KMS-11 (cell line): ENCODE results near the gene WIPF1.

ENCODE experiments used
- H2AFZ ChIP-seq: fragments of 200-600 bp; sonication (generic); 2 replicates; pipeline ENCODE4 v1.6.1; 2016; ENCODE audit warnings: antibody characterized with exemption, mixed run types, low read depth
- H3K27ac ChIP-seq: fragments of 200-600 bp; sonication (generic); 2 replicates; pipeline ENCODE4 v1.6.1; 2016; ENCODE audit warnings: mild to moderate bottlenecking, mixed run types
- H3K27me3 ChIP-seq: fragments of 200-600 bp; sonication (generic); 2 replicates; pipeline ENCODE4 v1.6.1; 2017; ENCODE audit warnings: mild to moderate bottlenecking, low read depth, mixed run types, moderate library complexity; ENCODE audit not compliant: insufficient read depth
- H3K36me3 ChIP-seq: fragments of 200-600 bp; sonication (generic); 2 replicates; pipeline ENCODE4 v1.6.1; 2017; ENCODE audit warnings: mild to moderate bottlenecking, mixed run types; ENCODE audit not compliant: insufficient read depth
- H3K4me1 ChIP-seq: fragments of 200-600 bp; sonication (generic); 2 replicates; pipeline ENCODE4 v1.6.1; 2016; ENCODE audit warnings: mild to moderate bottlenecking, low read depth, mixed run types; ENCODE audit not compliant: poor library complexity, severe bottlenecking
- H3K4me2 ChIP-seq: fragments of 200-600 bp; sonication (generic); 2 replicates; pipeline ENCODE4 v1.7.0; 2016; ENCODE audit warnings: mild to moderate bottlenecking, mixed run types
- H3K4me3 ChIP-seq: fragments of 200-600 bp; sonication (generic); IDR thresholded peaks from 2 replicates; pipeline ENCODE4 v1.6.1; 2017; ENCODE audit warnings: low read depth, low read length, mixed read lengths; ENCODE audit not compliant: insufficient read depth
- H3K79me2 ChIP-seq: fragments of 200-600 bp; sonication (generic); 2 replicates; pipeline ENCODE4 v1.6.1; 2016; ENCODE audit warnings: low read depth, mixed run types; ENCODE audit not compliant: insufficient read depth
- H3K9ac ChIP-seq: fragments of 200-600 bp; sonication (generic); 2 replicates; pipeline ENCODE4 v1.6.1; 2016; ENCODE audit warnings: mild to moderate bottlenecking, mixed run types
- H4K20me1 ChIP-seq: fragments of 200-600 bp; sonication (generic); 2 replicates; pipeline ENCODE4 v1.6.1; 2016; ENCODE audit warnings: mild to moderate bottlenecking, mixed run types; ENCODE audit not compliant: insufficient read depth
- TF ChIP-seq, protein P1 (sequence below): fragments of 200-600 bp; sonication (generic); conservative IDR thresholded peaks from 2 replicates; pipeline ENCODE4 v1.6.1; 2017; ENCODE audit warnings: low read depth, mild to moderate bottlenecking, antibody characterized with exemption, low read length, moderate library complexity, mixed read lengths

WIPF1 gene

DNA sequence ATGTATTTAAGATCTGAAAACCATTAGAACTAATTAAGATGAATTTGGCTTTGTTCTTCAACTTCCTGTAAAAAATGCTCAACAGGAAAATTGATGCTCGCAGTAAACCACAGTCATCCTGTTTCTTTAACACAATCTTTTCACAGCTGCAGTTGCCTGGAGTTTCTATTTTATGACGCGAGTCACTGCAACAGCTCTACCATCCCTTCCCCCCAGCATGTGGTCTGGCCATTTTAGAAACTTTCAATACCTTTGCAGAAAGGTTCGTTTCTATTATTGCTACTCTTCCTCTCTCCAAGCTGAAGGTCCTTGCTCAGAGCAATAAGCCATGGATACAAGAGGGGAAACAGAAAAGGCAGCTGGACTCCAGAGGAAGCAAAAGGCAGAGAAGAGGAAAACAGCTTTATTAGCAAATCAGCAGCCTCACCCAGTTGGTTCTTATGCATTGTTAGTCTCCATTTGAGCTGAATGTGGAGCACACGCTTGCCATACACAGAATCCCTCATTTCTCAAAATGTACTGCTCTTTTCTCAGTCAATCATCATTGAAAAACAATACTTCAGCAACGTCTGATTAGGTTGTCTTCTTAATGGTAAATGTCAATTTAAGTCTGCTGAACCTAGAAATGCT is 3.9 kb downstream of the WIPF1 start:
- Histone ChIP-seq H3K4me3 (peak overlapping the region; percentile 83), H3K36me3 (no peaks in the 10 kb centered on the region), H3K4me2 (peak overlapping the region; percentile 81), H3K27me3 (no peaks in the 10 kb centered on the region), H3K9ac (peak overlapping the region; percentile 84), H3K27ac (peak overlapping the region; percentile 95), H4K20me1 (no peaks in the 10 kb centered on the region), H3K4me1 (peaks cover 89% of the 10 kb centered on the region), H3K79me2 (peaks cover 85% of the 10 kb centered on the region), H2AFZ (peak overlapping the region; percentile 22; the same call in 1 of the 2 replicates)
- TF ChIP-seq, protein P1, sequence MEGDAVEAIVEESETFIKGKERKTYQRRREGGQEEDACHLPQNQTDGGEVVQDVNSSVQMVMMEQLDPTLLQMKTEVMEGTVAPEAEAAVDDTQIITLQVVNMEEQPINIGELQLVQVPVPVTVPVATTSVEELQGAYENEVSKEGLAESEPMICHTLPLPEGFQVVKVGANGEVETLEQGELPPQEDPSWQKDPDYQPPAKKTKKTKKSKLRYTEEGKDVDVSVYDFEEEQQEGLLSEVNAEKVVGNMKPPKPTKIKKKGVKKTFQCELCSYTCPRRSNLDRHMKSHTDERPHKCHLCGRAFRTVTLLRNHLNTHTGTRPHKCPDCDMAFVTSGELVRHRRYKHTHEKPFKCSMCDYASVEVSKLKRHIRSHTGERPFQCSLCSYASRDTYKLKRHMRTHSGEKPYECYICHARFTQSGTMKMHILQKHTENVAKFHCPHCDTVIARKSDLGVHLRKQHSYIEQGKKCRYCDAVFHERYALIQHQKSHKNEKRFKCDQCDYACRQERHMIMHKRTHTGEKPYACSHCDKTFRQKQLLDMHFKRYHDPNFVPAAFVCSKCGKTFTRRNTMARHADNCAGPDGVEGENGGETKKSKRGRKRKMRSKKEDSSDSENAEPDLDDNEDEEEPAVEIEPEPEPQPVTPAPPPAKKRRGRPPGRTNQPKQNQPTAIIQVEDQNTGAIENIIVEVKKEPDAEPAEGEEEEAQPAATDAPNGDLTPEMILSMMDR = no peak

DNA sequence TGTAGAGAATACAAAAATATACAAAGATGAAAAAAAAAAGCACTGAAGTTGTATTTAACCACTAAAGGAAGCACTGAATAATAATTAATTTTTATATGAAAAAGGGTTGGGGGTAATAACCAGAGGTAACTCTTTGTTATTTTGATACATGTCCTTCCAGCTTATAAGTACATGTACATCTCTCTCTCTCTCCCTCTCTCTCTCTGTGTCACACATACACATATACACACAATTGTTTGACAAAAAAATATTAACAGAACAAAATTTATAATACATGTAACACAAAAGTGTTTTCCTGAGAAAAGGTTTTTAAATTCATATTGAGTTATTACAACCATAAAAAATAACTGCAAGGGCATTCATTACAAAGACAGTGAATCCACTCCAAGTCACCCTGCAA is 4.6 kb downstream of the WIPF1 start:
- H3K27ac ChIP-seq = peak overlapping the region; percentile 95
- no peaks in the 10 kb centered on the region for H3K36me3 ChIP-seq
- no peaks in the 10 kb centered on the region for H3K27me3 ChIP-seq
- no peak overlapping the region for H2AFZ ChIP-seq
- peak overlapping the region; percentile 77 for H3K4me3 ChIP-seq
- H3K4me2 ChIP-seq = peak overlapping the region; percentile 81
- peak overlapping the region; percentile 84; the same call in 1 of the 2 replicates for H3K9ac ChIP-seq
- H3K4me1 ChIP-seq = peaks cover 83% of the 10 kb centered on the region
- H3K79me2 ChIP-seq = peaks cover 85% of the 10 kb centered on the region
- H4K20me1 ChIP-seq = no peaks in the 10 kb centered on the region
- TF ChIP-seq, protein P1 = no peak

DNA sequence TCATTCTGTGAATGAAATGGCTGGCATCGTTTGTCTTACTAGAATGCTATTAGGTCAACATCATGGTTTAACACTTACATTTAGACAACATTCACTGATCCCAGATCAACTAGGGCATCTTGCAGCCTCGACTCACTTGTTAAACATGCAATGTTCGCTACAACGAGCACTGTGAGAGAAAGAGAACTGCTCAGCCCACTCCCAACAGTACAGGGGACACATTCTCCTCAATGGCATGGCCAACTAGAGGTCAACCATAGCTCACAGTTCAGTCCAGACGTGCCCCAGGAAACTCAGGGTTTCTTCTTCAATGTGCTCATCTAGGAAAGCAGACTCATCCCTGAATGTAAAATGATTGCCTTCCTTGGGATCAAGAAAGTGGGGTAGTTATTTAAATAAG is 5.9 kb downstream of the WIPF1 start:
- Histone ChIP-seq H2AFZ (no peak overlapping the region), H3K79me2 (peaks cover 72% of the 10 kb centered on the region), H3K27me3 (no peaks in the 10 kb centered on the region), H3K9ac (no peak overlapping the region), H3K4me1 (peaks cover 70% of the 10 kb centered on the region), H3K36me3 (no peaks in the 10 kb centered on the region), H3K4me2 (peak overlapping the region; percentile 41; the same call in 1 of the 2 replicates), H3K4me3 (no peak overlapping the region), H3K27ac (no peak overlapping the region), H4K20me1 (no peaks in the 10 kb centered on the region)
- TF ChIP-seq, protein P1 = no peak

DNA sequence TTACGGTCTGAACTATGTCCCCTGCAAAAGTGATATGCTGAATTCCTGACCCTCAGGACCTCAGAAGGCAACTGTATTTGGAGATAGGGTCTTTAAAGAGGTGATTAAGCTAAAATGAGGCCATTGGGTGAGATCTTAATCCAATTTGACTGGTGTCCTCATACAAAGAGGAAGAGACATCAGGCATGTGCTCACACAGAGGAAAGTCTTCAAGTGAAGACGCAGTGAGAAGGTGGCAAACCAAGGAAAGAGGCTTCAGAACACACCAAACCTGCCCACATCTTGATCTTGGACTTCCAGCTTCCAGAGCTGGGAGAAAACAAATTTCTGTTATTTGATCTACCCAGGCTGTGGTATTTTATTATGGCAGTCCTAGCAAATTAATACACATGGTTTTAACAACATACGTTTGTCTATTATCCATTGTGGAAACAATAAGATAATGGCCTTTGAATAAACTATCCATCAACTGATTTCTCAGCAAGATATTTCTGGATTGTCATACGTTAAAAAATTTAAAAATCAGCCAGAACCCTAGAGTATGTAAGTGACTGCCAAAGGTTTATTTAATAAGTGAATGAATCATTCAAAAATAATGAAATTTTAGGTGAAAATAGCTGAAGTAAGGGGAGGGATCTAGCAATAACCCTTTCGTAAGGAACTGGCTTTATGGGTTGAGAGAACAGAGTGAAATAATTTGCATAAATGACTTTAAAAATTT is 6.5 kb downstream of the WIPF1 start:
- Histone ChIP-seq H3K27ac (no peak overlapping the region), H3K4me2 (peak overlapping the region; percentile 30; the same call in 1 of the 2 replicates), H3K4me1 (peaks cover 63% of the 10 kb centered on the region), H3K27me3 (no peaks in the 10 kb centered on the region), H3K36me3 (no peaks in the 10 kb centered on the region), H4K20me1 (no peaks in the 10 kb centered on the region), H3K79me2 (peaks cover 66% of the 10 kb centered on the region), H3K4me3 (no peak overlapping the region), H3K9ac (no peak overlapping the region), H2AFZ (no peak overlapping the region)
- TF ChIP-seq, protein P1 = no peak
